GM19099 (cell line): ENCODE data around the gene DYNLL2.
A peak's percentile ranks its signal among the peaks of the same experiment; 100 is the strongest.

Experiments
- POLR2A ChIP-seq: IDR thresholded peaks from 3 replicates; pipeline ENCODE4 v1.6.1; 2011; ENCODE audit warnings: low read depth; ENCODE audit not compliant: insufficient read length; ENCODE audit errors: extremely low read depth

DYNLL2 gene

DNA sequence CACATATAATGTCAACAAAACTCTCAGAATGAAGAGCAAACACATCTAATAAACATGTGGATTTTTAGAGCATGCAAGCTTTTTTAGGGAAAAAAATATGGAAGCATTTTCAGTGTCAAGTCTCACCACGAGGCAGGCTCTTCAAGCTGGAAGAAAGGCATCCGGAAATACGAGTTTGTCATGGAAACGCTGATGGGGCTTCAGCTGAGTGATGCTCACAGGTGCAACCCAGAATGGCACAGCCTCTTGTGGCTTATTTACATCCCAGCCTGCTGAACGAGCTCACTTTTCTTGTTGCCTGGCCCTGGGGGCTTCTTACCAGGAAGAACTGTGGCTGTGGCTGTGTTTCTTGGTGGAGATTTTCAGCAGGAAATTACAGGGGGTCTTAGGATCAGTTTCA is 24.1 kb upstream of the DYNLL2 start:
- TF ChIP-seq POLR2A = no peak

DNA sequence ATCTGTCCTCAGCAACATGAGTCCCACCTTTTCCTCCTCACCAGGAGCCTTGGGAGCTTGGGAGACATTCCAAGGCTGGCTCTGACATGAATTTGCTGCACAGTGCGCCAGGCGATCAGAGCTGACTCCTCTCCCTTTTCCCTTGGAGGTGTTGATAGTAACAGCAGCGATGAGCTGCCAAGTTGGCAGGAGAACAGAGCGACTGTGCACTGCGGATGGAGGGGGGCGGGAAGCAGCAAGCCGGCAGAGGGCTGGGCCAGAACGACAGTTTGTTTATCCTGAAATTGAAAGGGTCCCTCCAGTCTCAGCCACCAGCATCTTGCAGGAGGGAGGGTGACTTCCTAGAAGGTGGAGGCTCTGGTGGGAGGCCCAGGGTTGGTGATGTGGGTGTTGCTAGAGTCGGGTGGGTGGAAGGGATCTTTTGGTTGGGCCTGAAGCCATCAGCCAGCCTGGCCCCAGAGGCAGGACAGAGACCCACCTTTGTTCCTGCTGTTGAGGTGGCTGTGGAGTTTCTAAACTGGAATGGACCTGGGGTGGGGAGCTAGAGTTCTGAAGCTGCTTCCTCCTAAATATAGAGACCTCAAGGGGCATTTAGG is 22.5 kb upstream of the DYNLL2 start:
- no peak for TF ChIP-seq POLR2A

DNA sequence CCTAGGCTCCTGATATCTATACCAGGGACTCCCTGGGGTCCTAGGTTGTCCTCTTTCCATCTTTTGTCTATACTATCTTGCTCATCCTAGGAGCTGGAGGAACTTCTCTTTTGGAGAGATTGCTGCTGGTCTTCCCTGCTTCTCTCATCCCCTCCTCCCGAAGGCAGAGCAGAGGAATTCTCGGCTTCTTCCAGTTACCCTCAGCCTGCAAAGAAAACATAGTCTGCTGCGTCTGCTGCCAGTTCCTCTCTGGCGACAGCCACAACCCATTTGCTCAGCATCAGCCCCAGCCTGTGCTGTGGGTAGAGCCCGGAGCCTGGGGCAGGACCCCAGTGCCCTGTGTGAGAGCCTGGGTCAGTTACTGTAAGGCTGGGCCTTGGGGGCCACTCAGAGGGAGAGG is 21.5 kb upstream of the DYNLL2 start:
- no peak for TF ChIP-seq POLR2A

DNA sequence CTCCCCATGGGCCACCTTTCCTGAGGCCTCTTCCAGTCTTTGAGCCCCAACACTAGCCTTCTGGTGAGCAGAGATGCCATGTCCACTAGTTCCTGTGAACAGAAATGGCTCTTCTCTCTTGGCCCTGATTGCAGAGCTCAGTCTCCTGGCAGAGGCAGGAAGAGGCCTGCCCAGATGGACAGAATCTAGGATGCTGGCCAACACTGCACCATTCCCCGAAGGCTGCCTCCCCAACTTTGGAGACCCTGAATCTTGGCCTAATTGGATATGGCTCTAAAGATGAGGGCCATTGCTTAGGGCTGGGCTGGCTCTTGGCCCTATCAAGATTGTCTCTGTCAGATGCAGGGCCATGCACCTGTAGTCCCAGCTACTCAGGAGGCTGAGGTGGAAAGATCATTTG is 18.0 kb upstream of the DYNLL2 start:
- no peak for TF ChIP-seq POLR2A

DNA sequence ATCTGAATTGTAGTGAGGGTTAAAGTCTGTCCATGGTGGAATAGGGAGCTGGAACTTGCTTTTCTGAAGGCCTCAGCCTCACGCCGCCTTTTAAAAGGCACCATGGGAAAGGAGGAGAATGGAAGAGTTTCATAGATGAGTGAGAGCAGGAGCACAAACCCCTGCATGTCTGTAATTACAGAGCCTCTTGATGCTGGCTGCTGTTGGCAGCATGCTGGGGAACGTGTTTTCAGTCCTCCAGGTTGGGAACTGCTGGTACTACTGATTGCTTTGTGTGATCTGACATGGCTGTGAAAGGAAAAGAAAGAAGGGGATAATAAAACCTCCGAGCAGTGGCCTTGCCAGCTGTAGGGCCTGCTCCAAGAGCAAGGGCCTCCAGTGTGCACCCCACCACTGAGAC is 16.8 kb upstream of the DYNLL2 start:
- TF ChIP-seq POLR2A = no peak

DNA sequence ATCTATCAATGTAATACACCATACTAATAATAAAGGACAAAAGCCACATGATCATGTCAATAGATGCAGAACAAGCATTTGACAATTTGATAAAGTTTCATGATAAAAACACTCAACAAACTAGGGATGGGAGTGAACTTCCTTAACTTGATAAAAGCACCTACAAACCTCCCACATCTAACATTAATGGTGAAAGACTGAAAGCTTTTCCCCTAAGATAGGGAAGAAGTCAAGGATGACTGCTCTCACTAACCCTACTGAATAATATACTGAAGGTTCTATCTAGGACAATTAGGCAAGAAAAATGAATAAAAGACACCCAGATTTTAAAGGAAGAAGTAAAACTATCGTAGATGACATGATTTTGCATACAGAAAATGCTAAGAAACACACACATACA is 10.4 kb upstream of the DYNLL2 start:
- no peak for TF ChIP-seq POLR2A

DNA sequence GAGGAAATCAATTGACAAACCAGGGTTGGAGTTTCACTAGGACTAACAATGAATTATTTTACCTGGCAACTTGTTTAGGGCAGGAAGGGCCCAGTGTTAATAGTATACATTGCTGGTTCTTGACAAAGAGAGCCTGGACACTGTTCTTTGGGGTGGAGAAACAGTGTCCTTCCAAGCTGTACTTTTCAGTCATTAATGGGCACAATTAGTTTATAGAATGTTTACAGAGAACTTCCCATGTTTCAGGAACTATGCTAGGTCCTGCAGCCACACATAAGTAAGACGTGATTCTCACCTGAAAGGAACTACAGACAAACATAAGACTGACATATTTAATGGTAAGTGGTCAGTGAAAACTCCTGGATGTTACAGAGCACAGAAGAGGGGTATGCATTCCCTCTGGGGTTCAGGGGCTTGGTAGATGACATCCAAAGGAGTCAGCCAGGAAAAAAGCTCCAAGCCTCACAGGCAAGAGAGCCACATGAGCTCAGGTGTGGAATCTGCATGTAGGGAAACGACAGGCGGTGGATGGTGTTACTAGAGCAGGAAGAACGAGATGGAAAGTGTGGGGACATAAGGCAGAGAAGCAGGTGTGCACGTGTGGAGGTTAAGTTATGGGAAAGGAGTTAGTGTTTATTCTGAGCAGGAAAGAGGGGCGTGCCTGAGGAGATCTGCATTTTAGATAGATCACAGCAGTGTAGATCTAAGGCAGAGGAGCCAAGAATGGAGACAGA is 3.8 kb upstream of the DYNLL2 start:
- no peak for TF ChIP-seq POLR2A

DNA sequence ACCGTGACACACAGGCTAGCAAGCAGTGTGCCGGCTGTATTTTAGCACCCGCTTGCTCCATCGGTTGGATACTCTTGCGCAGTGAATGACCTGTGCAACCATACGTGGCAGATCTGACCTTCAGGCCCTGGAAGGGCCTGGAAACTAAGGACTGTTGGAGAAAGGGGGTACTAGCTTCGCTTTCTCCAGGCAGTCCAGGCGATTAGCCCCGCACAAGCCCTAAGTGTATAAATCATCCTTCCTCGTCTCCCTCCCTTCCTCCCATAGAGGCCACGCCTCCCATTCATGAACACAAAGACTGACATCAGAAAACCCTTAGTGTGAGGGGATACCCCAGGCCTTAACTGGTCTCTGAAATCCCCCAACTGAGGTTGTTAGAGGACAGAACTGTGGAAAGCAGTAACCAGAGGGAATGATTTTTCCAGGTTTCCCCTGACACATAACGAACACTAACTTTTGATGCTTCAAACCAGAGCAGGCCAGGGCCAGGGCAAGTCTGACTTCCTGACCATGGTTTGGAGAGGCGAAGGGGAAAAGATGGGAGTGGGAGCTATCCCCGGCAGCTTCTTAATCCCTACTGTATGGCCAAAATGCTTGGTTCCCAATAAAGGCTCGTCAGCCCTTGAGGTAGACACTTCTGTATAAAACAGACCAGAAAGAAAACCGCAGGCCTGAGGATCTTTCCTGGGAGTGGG is 1.4 kb upstream of the DYNLL2 start:
- TF ChIP-seq POLR2A = no peak

DNA sequence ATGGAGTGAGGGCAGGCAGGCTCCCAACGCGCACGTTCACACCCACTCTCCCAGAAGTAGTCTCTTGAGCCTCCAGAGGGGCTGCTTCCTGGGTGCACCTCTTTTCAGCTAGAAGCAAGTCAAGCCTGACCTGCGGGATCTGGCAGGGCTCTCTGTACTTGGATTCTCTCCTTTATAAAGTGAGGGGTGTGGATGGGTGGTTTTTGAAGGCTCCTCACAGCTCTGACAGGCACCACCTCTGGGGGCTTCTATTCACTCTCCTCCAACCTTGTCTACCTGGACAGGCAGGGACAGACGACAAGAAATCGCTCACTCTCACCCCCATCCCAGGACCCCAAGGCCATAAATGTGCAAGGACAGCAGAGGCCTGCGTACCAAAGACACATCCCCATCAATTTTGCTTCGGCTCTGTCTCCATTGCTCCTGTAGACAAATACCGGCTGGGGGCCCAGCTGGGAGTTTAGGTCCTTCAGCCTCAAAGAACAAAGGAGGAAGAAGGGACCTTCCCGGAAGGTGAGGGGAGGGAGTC is 814 bp upstream of the DYNLL2 start:
- no peak for TF ChIP-seq POLR2A

DNA sequence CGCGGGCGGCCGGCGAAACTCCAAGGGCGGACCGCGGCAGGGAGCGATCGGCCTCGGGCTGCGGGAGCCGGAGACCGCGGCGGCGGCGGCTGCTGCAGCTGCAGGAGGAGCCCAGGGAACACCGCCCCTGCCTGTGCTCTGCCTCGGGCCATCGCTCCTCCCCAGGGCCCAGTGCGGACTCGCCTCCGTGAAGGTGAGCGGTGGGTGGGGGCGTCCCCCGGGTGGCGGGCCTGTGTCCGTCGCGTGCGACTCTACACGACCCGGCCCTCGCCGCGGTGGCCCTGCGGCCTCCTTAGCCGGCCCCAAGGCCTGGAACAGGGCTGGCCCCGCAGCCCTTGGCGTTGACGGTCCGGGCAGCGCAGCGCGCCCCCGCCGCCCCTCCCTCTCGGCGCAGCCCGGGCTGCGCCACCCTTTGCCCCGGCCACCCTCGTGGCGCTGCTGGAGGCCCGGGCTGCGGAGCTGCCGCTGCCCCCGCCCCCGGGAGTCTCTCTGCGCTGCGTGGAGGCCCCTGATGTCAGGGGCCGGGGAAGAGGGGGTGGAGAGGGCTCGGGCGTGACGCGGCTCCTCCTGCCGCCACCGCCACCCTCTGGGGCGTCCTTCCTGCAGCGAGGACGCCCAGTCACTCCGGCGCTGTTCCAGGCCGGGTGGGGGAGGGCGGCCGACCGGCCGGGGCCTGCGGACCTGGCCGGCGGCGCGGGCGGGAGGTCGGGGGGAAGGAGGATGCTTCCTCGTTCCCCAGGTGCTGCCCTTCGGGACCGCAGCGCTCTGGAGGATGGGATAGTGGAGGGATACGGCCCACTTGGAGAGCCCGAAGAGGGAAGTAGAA is 485 bp downstream of the DYNLL2 start:
- TF ChIP-seq POLR2A = peak; percentile 9

DNA sequence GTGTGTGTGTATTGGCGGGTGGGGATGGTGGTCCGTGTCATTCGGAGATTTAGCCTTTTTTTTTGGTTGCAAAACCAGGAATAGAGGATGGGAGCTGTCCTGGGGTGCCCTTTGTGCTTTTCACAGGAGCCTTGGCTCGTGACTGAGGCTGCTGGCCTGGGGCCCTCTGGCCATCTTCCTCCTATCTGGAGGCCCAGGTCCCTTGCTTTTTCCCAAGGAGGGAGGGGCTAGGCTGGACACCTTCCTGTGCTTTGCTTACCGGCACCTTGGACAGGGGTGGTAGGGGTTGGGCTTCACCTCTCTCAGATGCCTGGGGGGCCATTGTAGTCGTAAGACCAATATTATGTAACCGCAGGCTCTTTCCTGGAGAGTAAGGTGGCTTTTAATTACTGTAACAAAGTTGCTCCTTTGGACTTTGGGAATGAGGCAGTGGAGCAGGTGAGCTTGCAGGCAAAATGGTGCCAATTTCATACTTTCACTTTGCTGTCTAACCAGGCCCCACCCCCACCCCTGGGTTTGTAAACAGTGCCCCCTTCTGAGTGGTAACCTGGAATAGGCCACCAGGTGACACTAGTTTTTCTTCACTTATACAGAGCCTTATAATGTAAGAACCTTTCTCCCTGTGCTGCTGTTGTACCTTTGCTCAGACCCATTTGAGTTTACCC is 1.2 kb downstream of the DYNLL2 start:
- no peak for TF ChIP-seq POLR2A

DNA sequence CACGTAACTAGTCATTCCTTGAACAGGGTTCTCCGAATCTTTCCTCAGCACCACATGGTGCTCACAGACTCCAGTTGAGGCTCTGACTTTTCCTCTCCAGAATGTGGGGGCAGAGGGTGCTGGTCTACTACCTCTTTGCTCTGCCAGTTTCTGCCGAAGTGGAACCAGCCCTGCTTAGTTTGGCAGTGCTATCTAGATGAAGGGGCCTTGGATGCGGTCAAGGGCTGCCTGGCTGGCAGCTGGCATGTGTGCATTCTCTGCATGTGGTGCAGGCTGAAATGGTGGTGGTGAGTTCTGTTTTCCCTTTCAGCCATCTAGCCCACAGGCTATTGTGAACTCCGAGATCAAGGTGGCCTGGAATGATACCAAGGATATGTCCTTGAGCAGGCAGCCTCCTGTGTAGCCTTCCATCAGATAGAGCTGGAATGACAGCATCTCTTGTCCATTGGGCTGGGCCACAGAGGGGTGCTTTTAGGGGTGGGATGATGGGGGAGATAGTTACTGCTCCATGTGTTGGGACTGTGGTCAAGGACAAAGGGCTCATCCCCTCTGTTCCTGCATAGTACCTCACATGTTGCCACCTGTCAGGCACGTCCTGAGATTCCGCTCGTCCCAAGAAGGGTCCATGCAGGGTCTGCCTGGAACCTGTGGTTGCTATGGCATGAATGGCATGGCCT is 2.0 kb downstream of the DYNLL2 start:
- TF ChIP-seq POLR2A = no peak

DNA sequence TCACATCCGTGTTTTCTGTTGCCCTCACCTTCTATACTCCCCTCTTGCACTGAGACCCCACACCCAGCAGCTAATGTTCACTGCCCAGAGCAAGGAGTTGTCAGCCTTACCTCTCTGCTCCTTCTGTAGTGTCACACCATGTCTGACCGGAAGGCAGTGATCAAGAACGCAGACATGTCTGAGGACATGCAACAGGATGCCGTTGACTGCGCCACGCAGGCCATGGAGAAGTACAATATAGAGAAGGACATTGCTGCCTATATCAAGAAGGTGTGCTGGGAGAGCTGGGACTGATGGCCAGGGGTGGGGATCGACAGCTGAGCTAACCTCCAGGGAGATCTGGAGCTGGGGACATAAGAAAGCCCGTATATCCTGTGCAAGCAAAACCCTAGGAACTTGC is 3.7 kb downstream of the DYNLL2 start:
- no peak for TF ChIP-seq POLR2A

DNA sequence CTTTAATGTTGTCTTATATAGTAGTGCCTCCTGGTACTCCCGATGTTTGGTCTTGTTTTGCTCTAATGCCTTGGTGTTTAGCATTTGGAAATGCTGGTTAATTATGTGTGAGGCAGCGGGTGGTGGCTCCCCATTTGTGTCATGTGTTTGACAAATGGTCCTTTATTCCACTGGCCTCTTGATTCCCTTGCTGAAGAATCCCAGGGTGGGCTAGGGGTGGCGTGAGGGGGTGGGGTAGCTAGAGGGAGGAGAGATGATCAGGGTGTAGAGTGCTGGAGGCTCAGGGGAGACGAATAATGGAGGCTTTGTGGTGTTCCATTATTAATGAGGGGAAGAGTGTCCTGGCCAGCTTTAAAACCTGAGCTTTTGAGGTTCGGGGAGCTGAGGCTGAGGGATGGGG is 5.4 kb downstream of the DYNLL2 start:
- no peak for TF ChIP-seq POLR2A
